Lower leg skin (tissue), 4 donors: Measurements from ENCODE around the gene CCDC117. TPM values are rescaled to one million over a fixed set of nuclear protein-coding genes. Genes with fewer than 3 reads are reported as not detected.

Experiments
- DNase-seq, 2 donors: peaks; one replicate each; pipeline ENCODE4 v3.0.0-alpha.2; 2019; ENCODE audit warnings: low spot score in 2 of 2
- H3K4me3 ChIP-seq: fragments of 200-600 bp; sonication (generic); 2 replicates; pipeline ENCODE4 v1.5.1; 2017; ENCODE audit warnings: mild to moderate bottlenecking, low read depth; ENCODE audit not compliant: poor library complexity, severe bottlenecking
- POLR2A ChIP-seq, 2 donors: fragments of 450-650 bp; IDR thresholded peaks; one replicate each; pipeline ENCODE4 v1.6.1; 2016 to 2017; ENCODE audit warnings: antibody characterized with exemption in 2 of 2, mild to moderate bottlenecking in 1 of 2, moderate library complexity in 1 of 2
- WGBS, 2 donors: methylation state at CpG; one replicate each; pipeline ENCODE4 v1.1.5; 2018; 5-methylcytosine and 5-hydroxymethylcytosine counted together
- intact Hi-C: fragments of 100-400 bp; cut with DNase I; formaldehyde crosslinking; loops from one replicate; pipeline ENCODE4 v1.15.0; 2023; ENCODE audit warnings: low total_unique reads
- total RNA-seq, 4 donors: library from RNA; depleted of rRNA; stranded (reverse); fragments of >200 nt; gene quantifications; one replicate each; pipeline ENCODE4 v1.1.0, GENCODE V29; 2016
- TF ChIP-seq, protein P1 (sequence below), 3 donors: fragments of 450-650 bp; IDR thresholded peaks; one replicate each; pipeline ENCODE4 v1.5.1; 2016; ENCODE audit warnings: antibody characterized with exemption in 3 of 3, mild to moderate bottlenecking in 3 of 3, moderate library complexity in 2 of 3

Gene CCDC117
- total RNA-seq, 4 donors from 2014 or later: 15.1 to 20.8 (median 16.7) TPM

DNA sequence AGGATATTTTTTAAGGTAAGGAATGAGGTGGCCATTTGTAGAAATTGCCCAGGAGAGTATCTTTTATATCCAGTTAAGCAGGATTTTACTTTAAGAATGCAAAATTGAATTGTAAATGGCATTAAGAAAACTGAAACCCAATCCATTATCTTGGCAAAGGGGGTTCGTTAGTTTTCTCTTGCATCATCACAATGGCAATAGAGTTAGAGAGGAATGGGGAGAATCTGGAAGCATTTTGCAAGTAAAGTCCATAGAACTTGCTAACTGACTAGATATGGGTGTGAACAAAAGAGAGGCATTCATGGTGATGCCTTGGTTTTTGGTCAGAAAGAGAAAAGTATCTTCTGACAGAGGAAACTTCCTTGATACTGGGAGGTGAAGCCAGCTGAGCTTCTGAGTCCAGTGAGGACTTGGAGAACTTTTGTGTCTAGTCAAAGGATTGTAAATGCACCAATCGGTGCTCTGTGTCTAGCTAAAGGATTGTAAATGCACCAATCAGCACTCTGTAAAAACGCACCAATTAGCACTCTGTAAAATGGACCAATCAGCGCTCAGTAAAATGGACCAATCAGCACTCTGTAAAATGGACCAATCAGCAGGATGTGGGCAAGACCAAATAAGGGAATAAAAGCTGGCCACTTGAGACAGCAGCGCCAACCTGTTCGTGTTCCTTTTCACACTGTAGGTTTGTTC is 3.6 kb upstream of the CCDC117 start:
- TF ChIP-seq, protein P1, sequence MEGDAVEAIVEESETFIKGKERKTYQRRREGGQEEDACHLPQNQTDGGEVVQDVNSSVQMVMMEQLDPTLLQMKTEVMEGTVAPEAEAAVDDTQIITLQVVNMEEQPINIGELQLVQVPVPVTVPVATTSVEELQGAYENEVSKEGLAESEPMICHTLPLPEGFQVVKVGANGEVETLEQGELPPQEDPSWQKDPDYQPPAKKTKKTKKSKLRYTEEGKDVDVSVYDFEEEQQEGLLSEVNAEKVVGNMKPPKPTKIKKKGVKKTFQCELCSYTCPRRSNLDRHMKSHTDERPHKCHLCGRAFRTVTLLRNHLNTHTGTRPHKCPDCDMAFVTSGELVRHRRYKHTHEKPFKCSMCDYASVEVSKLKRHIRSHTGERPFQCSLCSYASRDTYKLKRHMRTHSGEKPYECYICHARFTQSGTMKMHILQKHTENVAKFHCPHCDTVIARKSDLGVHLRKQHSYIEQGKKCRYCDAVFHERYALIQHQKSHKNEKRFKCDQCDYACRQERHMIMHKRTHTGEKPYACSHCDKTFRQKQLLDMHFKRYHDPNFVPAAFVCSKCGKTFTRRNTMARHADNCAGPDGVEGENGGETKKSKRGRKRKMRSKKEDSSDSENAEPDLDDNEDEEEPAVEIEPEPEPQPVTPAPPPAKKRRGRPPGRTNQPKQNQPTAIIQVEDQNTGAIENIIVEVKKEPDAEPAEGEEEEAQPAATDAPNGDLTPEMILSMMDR (IDR thresholded peaks at IDR 0.05): no peak
- no peak for TF ChIP-seq POLR2A (IDR thresholded peaks at IDR 0.05)
- intact Hi-C loops: no loop called here
- H3K4me3 ChIP-seq: no peak overlapping the region
- no peak for DNase-seq
- WGBS, 2 donors: 78 to 86% methylated on average over 6 of the region's 6 CpGs

DNA sequence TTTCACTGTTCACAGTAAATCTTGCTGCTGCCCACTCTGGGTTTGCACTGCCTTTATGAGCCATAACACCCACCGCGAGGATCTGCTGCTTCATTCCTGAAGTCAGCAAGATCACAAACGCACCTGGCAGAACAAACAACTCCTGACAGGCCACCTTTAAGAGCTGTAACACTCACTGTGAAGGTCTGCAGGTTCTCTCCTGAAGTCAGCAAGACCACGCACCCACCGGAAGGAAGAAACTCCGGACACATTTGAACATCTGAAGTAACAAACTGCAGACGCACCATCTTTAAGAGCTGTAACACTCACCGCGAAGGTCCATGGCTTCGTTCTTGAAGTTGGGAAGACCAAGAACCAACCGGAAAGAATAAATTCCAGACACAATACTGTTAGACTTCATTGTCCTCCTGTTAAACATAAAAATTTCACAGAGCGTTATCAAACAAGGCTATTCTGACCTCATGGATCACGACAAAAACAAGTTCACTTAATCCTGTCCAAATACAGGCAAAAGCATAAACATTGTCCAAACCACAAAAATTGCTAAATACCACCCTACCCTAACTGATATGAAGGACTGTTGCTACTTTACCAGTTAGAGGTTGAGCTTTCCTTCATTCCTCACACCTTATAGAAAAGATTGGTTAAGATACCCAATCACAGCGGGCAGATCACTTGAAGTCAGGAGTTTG is 3.0 kb upstream of the CCDC117 start:
- WGBS, 2 donors: 91 to 93% methylated on average over 14 of the region's 14 CpGs
- TF ChIP-seq, protein P1 (IDR thresholded peaks at IDR 0.05): no peak
- TF ChIP-seq POLR2A (IDR thresholded peaks at IDR 0.05): no peak
- intact Hi-C loops: no loop called here
- peak in 1 of 2 donors; percentile 60 for DNase-seq
- H3K4me3 ChIP-seq: no peak overlapping the region

DNA sequence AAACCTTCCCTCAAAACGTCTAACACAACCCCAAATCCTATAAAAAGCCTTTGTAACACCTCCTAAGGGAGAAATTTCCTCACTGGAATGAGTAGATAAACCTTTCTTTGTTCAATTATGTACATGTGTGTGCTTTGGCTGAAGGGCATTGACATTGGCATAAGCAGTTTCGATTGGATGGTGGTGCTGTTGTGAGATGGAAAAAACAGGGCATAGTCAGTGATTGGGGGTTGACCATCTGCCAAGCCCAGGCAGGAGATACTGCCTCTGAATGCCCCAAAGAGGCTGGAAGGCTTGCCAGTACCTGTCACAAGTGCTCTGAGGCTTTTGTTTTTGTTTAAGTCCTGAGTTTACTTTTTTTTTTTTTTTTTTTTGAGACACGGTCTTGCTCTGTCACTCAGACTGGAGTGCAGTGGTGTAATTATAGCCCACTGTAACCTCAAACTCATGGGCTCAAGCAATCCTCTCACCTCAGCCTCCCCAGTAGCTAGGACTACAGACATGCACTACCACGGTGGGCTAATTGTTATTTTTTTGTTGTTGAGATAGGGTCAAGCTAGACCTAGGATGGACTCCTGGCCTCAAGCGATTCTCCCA is 1.2 kb upstream of the CCDC117 start:
- intact Hi-C loops: no loop called here
- peak in 1 of 2 donors; percentile 52 for DNase-seq
- no peak overlapping the region for H3K4me3 ChIP-seq
- TF ChIP-seq POLR2A (IDR thresholded peaks at IDR 0.05): no peak
- TF ChIP-seq, protein P1 (IDR thresholded peaks at IDR 0.05): no peak
- WGBS, 2 donors: 59 to 67% methylated on average over 5 of the region's 5 CpGs

DNA sequence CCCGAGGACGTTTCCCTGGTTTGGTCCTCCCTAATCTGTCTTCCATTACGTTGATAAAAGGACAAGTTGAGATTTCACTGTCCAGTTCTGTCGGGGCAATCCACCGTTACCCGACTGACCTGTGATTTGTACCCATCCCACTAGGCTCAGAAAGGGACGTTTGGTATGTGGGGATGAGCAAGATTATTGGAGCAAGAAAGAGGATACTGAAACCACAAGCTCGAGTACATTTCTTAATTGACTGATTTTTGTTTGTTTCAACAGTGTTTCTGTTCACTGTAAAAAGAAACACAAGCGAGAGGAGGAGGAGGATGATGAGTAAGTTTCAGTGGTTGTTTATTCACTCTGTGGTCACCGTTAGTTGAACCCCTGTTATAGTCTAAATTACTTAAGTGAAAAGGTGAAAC is 969 bp downstream of the CCDC117 start:
- DNase-seq: no peak
- intact Hi-C loops: no loop called here
- WGBS, 2 donors: 0 to 1% methylated on average over 10 of the region's 10 CpGs
- peak overlapping the region; percentile 72 for H3K4me3 ChIP-seq
- TF ChIP-seq, protein P1 (IDR thresholded peaks at IDR 0.05): no peak
- no peak for TF ChIP-seq POLR2A (IDR thresholded peaks at IDR 0.05)

DNA sequence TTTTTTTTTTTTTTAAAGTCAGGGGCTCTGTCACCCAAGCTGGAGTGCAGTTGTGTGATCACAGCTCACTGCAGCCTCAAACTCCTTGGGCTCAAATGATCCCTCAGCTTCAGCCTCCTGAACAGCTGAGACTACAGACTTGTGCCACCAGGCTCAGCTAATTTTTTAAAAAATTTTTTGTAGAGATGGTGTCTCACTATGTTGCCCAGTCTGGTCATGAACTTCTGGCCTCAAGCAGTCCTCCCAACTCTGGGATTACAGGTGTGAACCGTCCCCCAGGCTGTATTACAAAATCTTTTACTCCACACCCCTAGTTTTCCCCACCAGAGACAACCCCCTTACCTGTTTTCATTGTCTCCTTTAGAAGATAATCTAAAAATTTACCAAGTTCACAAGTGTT is 1.9 kb downstream of the CCDC117 start:
- 86 to 89% methylated on average over 1 of the region's 1 CpG for WGBS, 2 donors
- peak in 1 of 2 donors; percentile 32 for DNase-seq
- intact Hi-C loops: no loop called here
- no peak overlapping the region for H3K4me3 ChIP-seq
- no peak for TF ChIP-seq POLR2A (IDR thresholded peaks at IDR 0.05)
- TF ChIP-seq, protein P1 (IDR thresholded peaks at IDR 0.05): no peak
